ENCODE data around the gene PGM1. TPM values are rescaled to one million over a fixed set of nuclear protein-coding genes. Genes with fewer than 3 reads are reported as not detected.

Gene PGM1
- total RNA-seq, 1 donor from 2014 or later, result 46.0 TPM

DNA sequence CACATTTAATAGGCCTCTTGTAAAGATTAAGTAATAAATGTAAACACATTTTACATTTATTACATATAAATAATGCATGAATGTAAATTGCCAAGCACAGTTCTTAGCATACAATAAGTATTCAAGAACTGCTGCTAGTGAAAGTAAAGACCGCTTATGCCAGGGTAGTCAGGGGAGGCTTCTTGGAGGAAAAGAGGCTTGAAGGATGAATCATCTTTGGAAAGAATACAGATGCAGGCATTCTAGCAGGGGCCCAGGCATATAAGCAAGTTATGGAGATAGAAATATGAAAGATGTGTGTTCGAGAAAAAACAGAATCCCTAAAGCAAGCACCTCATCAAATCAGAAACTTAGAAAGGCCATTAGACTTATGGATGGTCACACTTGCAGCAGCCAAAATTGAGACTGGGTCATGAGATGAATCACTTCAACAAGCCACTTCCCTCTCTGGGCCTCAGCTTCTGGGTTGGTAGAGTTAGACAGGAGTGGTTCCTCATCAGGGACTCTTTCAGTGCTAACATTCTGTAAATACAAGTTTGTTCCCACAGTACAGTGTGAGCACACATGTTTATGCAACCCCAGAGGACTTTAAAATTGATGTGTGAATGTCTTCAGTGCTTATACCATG, 100.8 kb downstream of the PGM1 start:
- TF ChIP-seq, protein P1, sequence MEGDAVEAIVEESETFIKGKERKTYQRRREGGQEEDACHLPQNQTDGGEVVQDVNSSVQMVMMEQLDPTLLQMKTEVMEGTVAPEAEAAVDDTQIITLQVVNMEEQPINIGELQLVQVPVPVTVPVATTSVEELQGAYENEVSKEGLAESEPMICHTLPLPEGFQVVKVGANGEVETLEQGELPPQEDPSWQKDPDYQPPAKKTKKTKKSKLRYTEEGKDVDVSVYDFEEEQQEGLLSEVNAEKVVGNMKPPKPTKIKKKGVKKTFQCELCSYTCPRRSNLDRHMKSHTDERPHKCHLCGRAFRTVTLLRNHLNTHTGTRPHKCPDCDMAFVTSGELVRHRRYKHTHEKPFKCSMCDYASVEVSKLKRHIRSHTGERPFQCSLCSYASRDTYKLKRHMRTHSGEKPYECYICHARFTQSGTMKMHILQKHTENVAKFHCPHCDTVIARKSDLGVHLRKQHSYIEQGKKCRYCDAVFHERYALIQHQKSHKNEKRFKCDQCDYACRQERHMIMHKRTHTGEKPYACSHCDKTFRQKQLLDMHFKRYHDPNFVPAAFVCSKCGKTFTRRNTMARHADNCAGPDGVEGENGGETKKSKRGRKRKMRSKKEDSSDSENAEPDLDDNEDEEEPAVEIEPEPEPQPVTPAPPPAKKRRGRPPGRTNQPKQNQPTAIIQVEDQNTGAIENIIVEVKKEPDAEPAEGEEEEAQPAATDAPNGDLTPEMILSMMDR (IDR thresholded peaks at IDR 0.05; ENCODE audit: unreplicated experiment), result no peak
- no peaks in the 10 kb centered on the region for H3K27me3 Mint-ChIP-seq (ENCODE audit: low read depth)
- no peak for DNase-seq (ENCODE audit: low spot score in 2 of 2, unreplicated experiment in 2 of 2)
- no peaks in the 10 kb centered on the region for H3K36me3 Mint-ChIP-seq
- no peak overlapping the region for H3K27ac Mint-ChIP-seq
- no peak overlapping the region for H3K4me3 Mint-ChIP-seq
- H3K4me1 Mint-ChIP-seq, result peaks cover 19% of the 10 kb centered on the region
- peaks cover 4% of the 10 kb centered on the region for H3K9me3 Mint-ChIP-seq

DNA sequence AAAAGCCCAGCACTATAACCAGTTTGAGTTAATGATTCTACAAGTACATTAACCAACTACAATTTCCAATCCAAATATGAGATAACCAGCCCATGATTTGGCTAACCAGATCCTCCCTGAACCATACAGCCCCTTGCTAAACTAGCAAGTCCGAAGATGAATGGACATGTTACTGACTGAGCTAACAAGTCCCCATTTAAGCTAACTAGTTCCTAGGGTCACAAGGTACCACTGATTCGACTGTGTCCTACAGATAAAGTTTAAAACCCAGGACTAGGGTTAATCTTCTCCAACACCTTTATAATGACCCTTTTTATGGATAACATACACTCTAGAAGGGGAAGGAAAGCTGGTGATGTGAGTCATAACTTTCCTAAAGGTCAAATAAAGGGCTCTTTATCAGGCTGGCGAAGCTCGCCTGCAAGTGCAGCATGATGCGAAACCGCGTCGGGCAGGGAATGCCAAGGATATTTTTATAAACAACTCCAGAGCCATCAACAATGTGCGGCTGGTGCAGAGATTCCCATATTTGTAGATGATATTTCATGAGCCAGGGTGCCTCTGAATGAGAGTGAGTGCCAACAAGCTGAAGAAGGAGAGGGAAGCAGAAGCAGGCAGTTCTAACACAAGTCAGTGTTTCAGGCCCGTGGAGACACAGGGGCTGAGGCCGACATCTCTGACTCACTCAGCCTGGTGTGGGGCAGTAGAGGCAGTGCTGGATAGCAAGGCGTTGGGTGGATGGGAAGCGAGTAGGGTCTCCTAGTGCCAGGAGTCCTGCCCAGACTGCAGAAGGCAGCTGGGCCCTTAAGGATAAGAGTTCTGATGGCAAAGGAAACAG, 105.0 kb downstream of the PGM1 start:
- H3K27me3 Mint-ChIP-seq (ENCODE audit: low read depth), result no peaks in the 10 kb centered on the region
- H3K27ac Mint-ChIP-seq, result no peak overlapping the region
- H3K9me3 Mint-ChIP-seq, result peaks cover 4% of the 10 kb centered on the region
- TF ChIP-seq, protein P1 (IDR thresholded peaks at IDR 0.05; ENCODE audit: unreplicated experiment), result no peak
- H3K4me3 Mint-ChIP-seq, result no peak overlapping the region
- H3K36me3 Mint-ChIP-seq, result no peaks in the 10 kb centered on the region
- peaks cover 9% of the 10 kb centered on the region for H3K4me1 Mint-ChIP-seq
- no peak for DNase-seq (ENCODE audit: low spot score in 2 of 2, unreplicated experiment in 2 of 2)

DNA sequence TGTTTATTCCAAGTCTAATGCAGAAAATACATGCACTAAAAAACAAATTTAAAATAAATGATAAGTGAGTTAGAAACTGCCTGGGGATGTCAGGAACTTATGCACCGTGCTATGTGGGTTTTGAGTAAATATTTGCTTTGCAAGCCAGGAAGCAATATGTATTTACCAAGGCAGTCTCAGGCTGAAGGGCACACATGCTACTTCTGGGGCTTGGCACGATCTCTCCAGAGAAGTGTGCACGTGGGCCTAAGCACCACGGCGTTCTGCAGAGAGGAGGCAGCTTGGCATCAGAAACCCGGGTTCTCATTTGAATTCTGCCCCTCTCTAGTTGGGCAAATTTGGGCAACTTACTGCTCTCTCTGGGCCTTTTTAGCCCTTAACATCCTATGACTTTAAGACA, 108.0 kb downstream of the PGM1 start:
- TF ChIP-seq, protein P1 (IDR thresholded peaks at IDR 0.05; ENCODE audit: unreplicated experiment), result no peak
- H3K27me3 Mint-ChIP-seq (ENCODE audit: low read depth), result no peaks in the 10 kb centered on the region
- no peaks in the 10 kb centered on the region for H3K36me3 Mint-ChIP-seq
- no peak for DNase-seq (ENCODE audit: low spot score in 2 of 2, unreplicated experiment in 2 of 2)
- no peak overlapping the region for H3K4me3 Mint-ChIP-seq
- H3K9me3 Mint-ChIP-seq, result peaks cover 4% of the 10 kb centered on the region
- H3K27ac Mint-ChIP-seq, result no peak overlapping the region
- H3K4me1 Mint-ChIP-seq, result peaks cover 21% of the 10 kb centered on the region

DNA sequence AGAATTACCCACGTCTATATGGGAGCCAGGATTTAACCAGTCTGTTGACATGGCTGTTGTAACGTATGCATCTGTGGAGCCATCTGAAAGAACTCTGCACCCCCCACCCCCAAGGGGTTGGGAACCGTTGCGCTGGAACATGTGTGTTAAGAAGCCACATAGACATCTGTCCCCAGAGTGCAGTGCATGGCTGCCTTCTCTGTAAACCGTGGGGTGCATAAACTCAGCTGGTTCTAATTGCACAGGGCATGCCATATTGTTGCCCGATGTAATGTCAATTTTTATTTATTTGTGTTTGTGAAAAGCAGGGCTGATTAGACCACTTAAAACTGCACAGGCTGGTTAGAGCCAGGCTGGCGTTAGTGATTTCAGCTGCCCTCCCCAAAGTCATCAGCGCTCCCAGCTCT, 110.5 kb downstream of the PGM1 start:
- Mint-ChIP-seq H3K4me3 (no peak overlapping the region), H3K27me3 (ENCODE audit: low read depth) (no peaks in the 10 kb centered on the region), H3K27ac (peak overlapping the region; percentile 3), H3K9me3 (no peaks in the 10 kb centered on the region), H3K36me3 (no peaks in the 10 kb centered on the region), H3K4me1 (peaks cover 24% of the 10 kb centered on the region)
- no peak for DNase-seq (ENCODE audit: low spot score in 2 of 2, unreplicated experiment in 2 of 2)
- TF ChIP-seq, protein P1 (IDR thresholded peaks at IDR 0.05; ENCODE audit: unreplicated experiment), result no peak

DNA sequence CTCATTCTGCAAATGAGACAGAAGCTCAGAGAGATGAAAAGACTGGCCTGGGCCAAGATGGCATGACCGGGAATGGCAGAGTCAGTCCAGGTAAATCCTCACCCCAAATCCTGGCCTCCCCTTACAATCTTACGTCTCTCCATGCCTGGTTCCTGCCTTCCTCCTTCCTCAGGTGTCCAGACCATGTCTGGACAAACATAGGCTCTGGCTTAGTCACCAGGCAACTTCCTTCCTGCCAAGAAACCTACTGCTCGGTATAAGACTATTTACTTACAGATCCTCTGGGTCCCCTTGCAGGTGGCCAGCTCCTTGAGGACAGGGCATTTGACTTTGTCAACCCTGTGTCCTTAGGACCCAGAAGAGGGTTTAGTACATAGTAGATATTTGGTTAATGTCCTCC, 111.2 kb downstream of the PGM1 start:
- no peak overlapping the region for H3K27ac Mint-ChIP-seq

More for the DNA sequence above, 111.2 kb downstream of the PGM1 start:
- no peak for DNase-seq (ENCODE audit: low spot score in 2 of 2, unreplicated experiment in 2 of 2)
- TF ChIP-seq, protein P1 (IDR thresholded peaks at IDR 0.05; ENCODE audit: unreplicated experiment), result no peak
- Mint-ChIP-seq H3K27me3 (ENCODE audit: low read depth) (no peaks in the 10 kb centered on the region), H3K9me3 (no peaks in the 10 kb centered on the region), H3K4me3 (no peak overlapping the region), H3K36me3 (no peaks in the 10 kb centered on the region), H3K4me1 (peaks cover 31% of the 10 kb centered on the region)
